HEK293T (cell line): ENCODE data around the gene ENTREP1.

Source experiments
- CTCF ChIA-PET: fragments of 350-600 bp; formaldehyde crosslinking; extraction: SDS; loops from one replicate; lab custom pipeline; 2021; ENCODE audit warnings: antibody characterized with exemption, inconsistent platforms; lab: Yijun Ruan, JAX
- POLR2A ChIA-PET: fragments of 350-600 bp; formaldehyde crosslinking; extraction: SDS; loops from one replicate; lab custom pipeline; 2020; ENCODE audit warnings: antibody characterized with exemption, inconsistent platforms; lab: Yijun Ruan, JAX
- DNase-seq: peaks from one replicate; pipeline ENCODE4 v3.0.0; 2012; ENCODE audit warnings: mixed read lengths; ENCODE audit errors: extremely low spot score
- ARNT ChIP-seq: fragments of 450-650 bp; IDR thresholded peaks from 2 replicates; pipeline ENCODE4 v1.6.1; 2017; ENCODE audit warnings: mild to moderate bottlenecking
- BHLHE40 ChIP-seq: fragments of 450-650 bp; IDR thresholded peaks from 2 replicates; pipeline ENCODE4 v1.6.1; 2016; ENCODE audit warnings: mild to moderate bottlenecking, moderate library complexity, borderline replicate concordance
- CTBP1 ChIP-seq: fragments of 450-650 bp; IDR thresholded peaks from 2 replicates; pipeline ENCODE4 v1.6.1; 2016; ENCODE audit warnings: borderline replicate concordance
- ELF4 ChIP-seq: fragments of 450-650 bp; IDR thresholded peaks from 2 replicates; pipeline ENCODE4 v1.6.1; 2017; ENCODE audit warnings: antibody characterized with exemption
- FOXA1 ChIP-seq: fragments of 450-650 bp; IDR thresholded peaks from 2 replicates; pipeline ENCODE4 v1.6.1; 2016; ENCODE audit warnings: mild to moderate bottlenecking
- FOXK2 ChIP-seq: fragments of 450-650 bp; IDR thresholded peaks from 2 replicates; pipeline ENCODE4 v1.6.1; 2016; ENCODE audit warnings: mild to moderate bottlenecking
- FOXM1 ChIP-seq: fragments of 450-650 bp; IDR thresholded peaks from 2 replicates; pipeline ENCODE4 v1.6.1; 2017; ENCODE audit warnings: mild to moderate bottlenecking, borderline replicate concordance
- HDGF ChIP-seq: fragments of 450-650 bp; IDR thresholded peaks from 2 replicates; pipeline ENCODE4 v1.6.1; 2017; ENCODE audit warnings: antibody characterized with exemption, borderline replicate concordance
- L3MBTL2 ChIP-seq: fragments of 450-650 bp; conservative IDR thresholded peaks from 2 replicates; pipeline ENCODE4 v1.6.1; 2016; ENCODE audit warnings: mild to moderate bottlenecking
- LEF1 ChIP-seq: fragments of 450-650 bp; IDR thresholded peaks from 2 replicates; pipeline ENCODE4 v1.6.1; 2017; ENCODE audit warnings: mild to moderate bottlenecking, borderline replicate concordance
- NFRKB ChIP-seq: fragments of 450-650 bp; IDR thresholded peaks from 2 replicates; pipeline ENCODE4 v1.6.1; 2016; ENCODE audit warnings: mild to moderate bottlenecking, moderate library complexity
- SP1 ChIP-seq: fragments of 450-650 bp; IDR thresholded peaks from 2 replicates; pipeline ENCODE4 v1.6.1; 2017
- SUZ12 ChIP-seq: fragments of 450-650 bp; IDR thresholded peaks from 2 replicates; pipeline ENCODE4 v1.6.1; 2016; ENCODE audit warnings: mild to moderate bottlenecking
- TARDBP ChIP-seq: fragments of 450-650 bp; IDR thresholded peaks from 2 replicates; pipeline ENCODE4 v1.6.1; 2016
- ZNF384 ChIP-seq: fragments of 450-650 bp; IDR thresholded peaks from 2 replicates; pipeline ENCODE4 v1.6.1; 2016
- TF ChIP-seq, protein P1 (sequence below): fragments of 450-650 bp; IDR thresholded peaks from 2 replicates; pipeline ENCODE4 v1.6.1; 2016

Gene ENTREP1

DNA sequence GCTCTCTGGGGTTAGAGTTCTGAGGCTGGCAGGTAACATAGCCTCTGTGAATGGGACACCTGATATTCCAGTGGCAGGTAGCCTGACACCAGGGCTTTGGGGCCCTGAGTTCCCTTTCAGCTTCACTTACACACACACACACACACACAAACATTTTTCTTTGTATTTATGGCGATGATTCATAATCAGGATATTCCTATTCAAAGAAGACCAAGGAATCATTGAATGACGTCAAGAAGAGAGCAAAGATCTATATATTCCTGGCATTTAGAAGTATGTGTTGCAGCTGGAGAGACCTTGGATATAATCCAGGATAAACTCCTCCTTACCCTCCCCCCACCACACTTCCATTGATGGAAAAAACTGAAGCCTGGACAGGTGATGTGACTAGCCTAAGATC is 7.9 kb upstream of the ENTREP1 start:
- ChIA-PET POLR2A (no interaction called here), CTCF (no interaction called here)
- TF ChIP-seq, protein P1, sequence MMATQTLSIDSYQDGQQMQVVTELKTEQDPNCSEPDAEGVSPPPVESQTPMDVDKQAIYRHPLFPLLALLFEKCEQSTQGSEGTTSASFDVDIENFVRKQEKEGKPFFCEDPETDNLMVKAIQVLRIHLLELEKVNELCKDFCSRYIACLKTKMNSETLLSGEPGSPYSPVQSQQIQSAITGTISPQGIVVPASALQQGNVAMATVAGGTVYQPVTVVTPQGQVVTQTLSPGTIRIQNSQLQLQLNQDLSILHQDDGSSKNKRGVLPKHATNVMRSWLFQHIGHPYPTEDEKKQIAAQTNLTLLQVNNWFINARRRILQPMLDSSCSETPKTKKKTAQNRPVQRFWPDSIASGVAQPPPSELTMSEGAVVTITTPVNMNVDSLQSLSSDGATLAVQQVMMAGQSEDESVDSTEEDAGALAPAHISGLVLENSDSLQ: no peak
- TF ChIP-seq ARNT: no peak
- no peak for TF ChIP-seq NFRKB
- no peak for TF ChIP-seq FOXA1
- TF ChIP-seq FOXK2: no peak
- no peak for TF ChIP-seq SUZ12
- no peak for TF ChIP-seq FOXM1
- no peak for TF ChIP-seq SP1
- no peak for TF ChIP-seq TARDBP
- no peak for DNase-seq

DNA sequence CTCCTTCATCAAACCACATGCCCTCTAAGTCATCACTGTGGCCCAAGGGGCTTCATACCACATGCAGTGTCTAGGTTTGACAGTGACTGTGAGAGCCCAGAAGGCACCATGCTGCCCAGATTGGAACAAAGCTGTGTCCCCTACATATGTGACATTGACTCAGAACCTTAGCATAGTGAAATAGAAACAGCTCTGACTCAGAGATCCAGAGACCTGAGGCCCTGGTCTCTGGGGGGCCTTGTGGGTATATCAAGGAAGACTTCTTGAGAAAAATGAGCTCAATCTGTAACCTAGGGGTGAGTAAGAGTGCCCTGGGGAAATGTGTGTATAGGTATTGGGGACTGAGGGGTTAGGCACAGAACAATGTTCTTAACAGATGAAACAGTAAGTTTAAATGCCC is 7.1 kb upstream of the ENTREP1 start:
- no peak for TF ChIP-seq BHLHE40
- TF ChIP-seq FOXA1: no peak
- TF ChIP-seq, protein P1: no peak
- TF ChIP-seq ZNF384: no peak
- TF ChIP-seq ELF4: no peak
- no peak for TF ChIP-seq ARNT
- no peak for TF ChIP-seq SUZ12
- no peak for TF ChIP-seq SP1
- no peak for TF ChIP-seq FOXM1
- POLR2A ChIA-PET: no interaction called here
- DNase-seq: no peak
- CTCF ChIA-PET: no interaction called here

DNA sequence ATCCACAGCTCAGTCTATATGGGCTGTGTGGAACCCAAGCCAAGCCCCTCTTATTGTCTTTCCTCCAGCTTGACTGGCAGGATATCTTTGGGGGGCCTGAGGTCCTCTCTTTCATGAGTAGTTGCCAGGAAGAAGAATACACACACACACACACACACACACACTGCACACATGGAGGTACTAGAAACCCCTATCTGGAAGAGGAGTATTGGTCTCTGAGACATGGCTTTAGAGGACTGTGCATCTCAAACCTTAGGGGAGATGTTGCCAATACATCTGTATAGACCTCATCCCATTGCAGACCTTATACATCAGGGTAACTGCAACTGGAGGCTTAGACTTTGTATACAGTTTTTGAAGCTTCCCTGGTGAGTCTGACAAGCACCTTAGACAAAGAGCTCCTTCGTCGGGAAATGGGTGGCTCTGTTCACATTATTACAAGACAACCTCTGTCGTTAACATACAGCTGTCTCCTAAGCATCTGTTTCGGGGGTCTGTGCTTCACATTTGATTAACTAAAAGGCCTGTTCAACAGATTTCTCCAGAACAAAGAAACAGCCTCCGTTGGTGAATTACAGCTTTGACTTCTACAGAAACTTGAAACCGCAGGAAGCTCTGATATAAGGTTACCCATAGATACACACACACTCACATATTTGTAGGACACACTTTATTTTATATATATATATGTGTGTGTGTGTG is 5.5 kb upstream of the ENTREP1 start:
- no peak for TF ChIP-seq TARDBP
- TF ChIP-seq ARNT: no peak
- no peak for TF ChIP-seq FOXM1
- TF ChIP-seq L3MBTL2: no peak
- DNase-seq: no peak
- POLR2A ChIA-PET: no interaction called here
- CTCF ChIA-PET: no interaction called here

DNA sequence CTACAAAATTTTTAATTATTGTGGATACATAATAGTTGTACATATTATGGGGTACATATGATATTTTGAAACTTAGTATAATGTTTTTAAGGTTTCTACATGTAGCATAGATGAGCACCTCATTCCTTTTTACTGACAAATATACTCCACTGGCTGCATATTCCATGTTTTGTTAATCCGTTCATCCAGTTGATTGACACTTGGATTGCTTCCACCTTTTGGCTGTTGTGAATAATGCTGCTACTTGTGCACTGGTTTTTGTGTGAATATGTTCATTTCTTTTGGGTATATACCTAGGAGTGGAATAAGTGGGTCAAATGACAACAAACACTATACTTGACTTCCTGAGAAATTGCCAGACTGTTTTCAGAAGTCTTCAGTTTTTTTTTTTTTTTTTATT is 2.8 kb upstream of the ENTREP1 start:
- CTCF ChIA-PET: no interaction called here
- POLR2A ChIA-PET: no interaction called here
- TF ChIP-seq, protein P1: peak; percentile 81
- TF ChIP-seq ARNT: no peak
- no peak for DNase-seq

DNA sequence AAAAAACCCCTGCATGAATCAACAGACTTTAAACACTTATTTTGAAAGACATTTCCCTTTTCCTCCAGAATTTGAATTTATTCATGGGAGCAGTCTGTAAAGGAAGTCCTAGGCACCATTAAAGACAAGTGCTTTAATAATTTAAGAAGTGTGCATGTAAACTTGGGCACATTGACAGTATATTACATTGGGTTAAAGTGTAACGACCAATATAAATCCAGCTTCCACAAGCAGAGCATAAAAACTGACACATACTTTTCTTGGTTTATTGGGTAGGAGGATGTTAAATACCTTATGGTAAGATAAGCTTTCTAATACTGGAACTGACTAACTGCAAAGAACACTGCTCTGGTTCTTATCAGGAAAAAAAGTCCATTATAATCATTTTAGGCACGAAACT is 1.2 kb upstream of the ENTREP1 start:
- ChIA-PET POLR2A (no interaction called here), CTCF (interaction anchor here (0.7 kb wide), 1 partner anchor 47 kb away, joined by 5 read pairs; no protein-coding TSS in a partner anchor)
- no peak for TF ChIP-seq FOXM1
- TF ChIP-seq, protein P1: peak; percentile 34; the same call in 1 of the 2 replicates
- TF ChIP-seq ELF4: no peak
- TF ChIP-seq L3MBTL2: no peak
- no peak for TF ChIP-seq FOXK2
- TF ChIP-seq ARNT: no peak
- DNase-seq: no peak

DNA sequence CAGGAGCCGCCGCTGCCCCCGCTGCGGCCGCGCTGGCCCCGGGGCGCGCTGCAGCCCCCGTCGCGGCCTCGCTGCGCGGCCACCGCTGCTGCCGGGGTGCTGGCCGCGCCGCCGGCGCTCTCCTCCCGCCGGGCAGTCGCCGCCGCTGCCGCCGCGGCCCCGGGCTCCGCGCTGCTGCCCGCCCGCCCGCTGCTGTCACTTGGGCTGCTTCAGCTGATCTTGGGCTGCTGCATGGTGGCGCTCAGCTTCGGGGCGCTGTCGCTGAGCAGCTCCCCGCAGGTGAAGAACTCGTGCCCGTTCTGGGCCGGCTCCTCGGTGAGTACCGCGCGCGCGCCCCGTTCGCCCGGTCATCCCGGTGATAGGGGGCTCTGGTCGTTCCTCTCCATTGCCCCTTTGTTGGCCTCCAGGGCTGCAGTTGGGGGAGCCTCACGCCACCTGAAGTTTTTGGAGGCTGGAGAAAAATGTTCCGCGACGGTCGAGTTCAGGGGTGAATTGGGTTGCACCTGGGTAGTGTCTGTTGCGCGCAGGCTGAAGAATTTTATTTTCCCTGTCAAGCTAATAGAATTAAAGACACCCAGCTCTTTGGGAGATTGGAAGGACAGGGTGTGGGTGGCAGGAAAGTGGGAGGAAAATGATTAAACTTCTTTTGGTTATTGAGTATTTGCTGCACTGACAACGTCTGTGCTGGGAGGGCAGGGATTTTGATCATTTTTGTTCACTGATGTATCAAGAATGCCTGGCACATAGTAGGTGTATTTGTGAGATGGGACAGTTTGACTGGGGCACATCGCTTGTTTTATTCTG is 596 bp downstream of the ENTREP1 start:
- TF ChIP-seq BHLHE40: no peak
- no peak for TF ChIP-seq SUZ12
- no peak for TF ChIP-seq LEF1
- TF ChIP-seq ELF4: no peak
- no peak for TF ChIP-seq TARDBP
- TF ChIP-seq FOXA1: no peak
- TF ChIP-seq FOXK2: no peak
- no peak for TF ChIP-seq NFRKB
- TF ChIP-seq, protein P1: no peak
- no peak for TF ChIP-seq ZNF384
- TF ChIP-seq CTBP1: no peak
- no peak for TF ChIP-seq HDGF
- no peak for TF ChIP-seq SP1
- no peak for TF ChIP-seq ARNT
- TF ChIP-seq L3MBTL2: no peak
- TF ChIP-seq FOXM1: no peak
- POLR2A ChIA-PET: interaction anchor here (1.3 kb wide), 1 partner anchor 28 kb away, joined by 4 read pairs; no protein-coding TSS in a partner anchor
- peak; percentile 41 for DNase-seq
- CTCF ChIA-PET: no interaction called here
